Measurements from ENCODE around the gene CCDC88B. TPM values are rescaled to one million over a fixed set of nuclear protein-coding genes. Genes with fewer than 3 reads are reported as not detected.

CCDC88B gene
- total RNA-seq, 1 experiment from 2014 or later = 14.7 TPM

DNA sequence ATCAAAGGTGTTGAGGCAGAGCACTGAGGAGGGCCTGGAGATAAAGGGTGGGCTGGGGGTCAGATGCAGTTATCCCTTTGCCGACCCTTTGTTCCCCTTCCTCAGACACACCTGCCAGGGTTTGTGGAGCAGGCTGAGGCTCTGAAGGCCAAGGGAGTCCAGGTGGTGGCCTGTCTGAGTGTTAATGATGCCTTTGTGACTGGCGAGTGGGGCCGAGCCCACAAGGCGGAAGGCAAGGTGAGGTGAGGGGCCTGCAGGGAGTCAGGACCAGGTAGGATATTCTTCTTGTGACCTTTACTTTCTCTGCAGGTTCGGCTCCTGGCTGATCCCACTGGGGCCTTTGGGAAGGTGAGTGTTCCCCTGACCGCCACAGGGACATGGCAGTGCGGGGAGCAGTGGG is 19.4 kb upstream of the CCDC88B start:
- no peak overlapping the region for H3K27ac ChIP-seq (ENCODE audit: low read depth, low read length)
- H3K9ac ChIP-seq (ENCODE audit: low read length) = peak overlapping the region; percentile 26; the same call in 1 of the 2 replicates
- peaks cover 29% of the 10 kb centered on the region for H3K79me2 ChIP-seq (ENCODE audit: insufficient read depth, low read length)
- ChIA-PET POLR2A (interaction anchor here (1.1 kb wide), 1 partner anchor 36 kb away, joined by 3 read pairs; no protein-coding TSS in a partner anchor), RAD21 (ENCODE audit: low non-redundant PET in 1 of 2, low total read pairs in 2 of 2, uncharacterized antibody in 2 of 2, unreplicated experiment in 2 of 2) (no interaction called here), CTCF (no interaction called here)
- no TSS peak for BruUV-seq (replicated peaks)
- no peaks in the 10 kb centered on the region for H3K9me2 ChIP-seq (ENCODE audit: insufficient read depth)
- intact Hi-C loops (cut with micrococcal nuclease) = no loop called here
- no peak overlapping the region for H2AFZ ChIP-seq (ENCODE audit: low read depth, low read length, poor library complexity, severe bottlenecking)
- peaks cover 22 to 56% of the 10 kb centered on the region in 2 experiments for H3K4me1 ChIP-seq (ENCODE audit: control insufficient read depth in 1 of 2, insufficient read depth in 2 of 2, low read length in 2 of 2)
- H3K36me3 ChIP-seq (ENCODE audit: control insufficient read depth in 1 of 2, insufficient read depth in 2 of 2, low read length in 2 of 2) = peaks cover 7% of the 10 kb centered on the region in 2 experiments; a peak in 2 of 4 replicates
- H3K27me3 ChIP-seq (ENCODE audit: insufficient read depth, low read length) = no peaks in the 10 kb centered on the region
- TF ChIP-seq EZH2phosphoT487 (IDR thresholded peaks at IDR 0.05; ENCODE audit: borderline replicate concordance) = no peak
- TF ChIP-seq TCF7L2 (IDR thresholded peaks at IDR 0.05; ENCODE audit: borderline replicate concordance, extremely low read depth, insufficient read depth, insufficient read length) = no peak
- TF ChIP-seq SIN3A (IDR thresholded peaks at IDR 0.05; ENCODE audit: low read depth) = no peak
- no peak for TF ChIP-seq SRF (IDR thresholded peaks at IDR 0.05; ENCODE audit: low read depth)
- TF ChIP-seq, protein P1, sequence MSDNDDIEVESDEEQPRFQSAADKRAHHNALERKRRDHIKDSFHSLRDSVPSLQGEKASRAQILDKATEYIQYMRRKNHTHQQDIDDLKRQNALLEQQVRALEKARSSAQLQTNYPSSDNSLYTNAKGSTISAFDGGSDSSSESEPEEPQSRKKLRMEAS (IDR thresholded peaks at IDR 0.05) = no peak
- no peak for TF ChIP-seq EGR1 (IDR thresholded peaks at IDR 0.05; ENCODE audit: low read depth)
- no peak for TF ChIP-seq RAD21 (IDR thresholded peaks at IDR 0.05; ENCODE audit: low read depth)
- TF ChIP-seq, protein P2, sequence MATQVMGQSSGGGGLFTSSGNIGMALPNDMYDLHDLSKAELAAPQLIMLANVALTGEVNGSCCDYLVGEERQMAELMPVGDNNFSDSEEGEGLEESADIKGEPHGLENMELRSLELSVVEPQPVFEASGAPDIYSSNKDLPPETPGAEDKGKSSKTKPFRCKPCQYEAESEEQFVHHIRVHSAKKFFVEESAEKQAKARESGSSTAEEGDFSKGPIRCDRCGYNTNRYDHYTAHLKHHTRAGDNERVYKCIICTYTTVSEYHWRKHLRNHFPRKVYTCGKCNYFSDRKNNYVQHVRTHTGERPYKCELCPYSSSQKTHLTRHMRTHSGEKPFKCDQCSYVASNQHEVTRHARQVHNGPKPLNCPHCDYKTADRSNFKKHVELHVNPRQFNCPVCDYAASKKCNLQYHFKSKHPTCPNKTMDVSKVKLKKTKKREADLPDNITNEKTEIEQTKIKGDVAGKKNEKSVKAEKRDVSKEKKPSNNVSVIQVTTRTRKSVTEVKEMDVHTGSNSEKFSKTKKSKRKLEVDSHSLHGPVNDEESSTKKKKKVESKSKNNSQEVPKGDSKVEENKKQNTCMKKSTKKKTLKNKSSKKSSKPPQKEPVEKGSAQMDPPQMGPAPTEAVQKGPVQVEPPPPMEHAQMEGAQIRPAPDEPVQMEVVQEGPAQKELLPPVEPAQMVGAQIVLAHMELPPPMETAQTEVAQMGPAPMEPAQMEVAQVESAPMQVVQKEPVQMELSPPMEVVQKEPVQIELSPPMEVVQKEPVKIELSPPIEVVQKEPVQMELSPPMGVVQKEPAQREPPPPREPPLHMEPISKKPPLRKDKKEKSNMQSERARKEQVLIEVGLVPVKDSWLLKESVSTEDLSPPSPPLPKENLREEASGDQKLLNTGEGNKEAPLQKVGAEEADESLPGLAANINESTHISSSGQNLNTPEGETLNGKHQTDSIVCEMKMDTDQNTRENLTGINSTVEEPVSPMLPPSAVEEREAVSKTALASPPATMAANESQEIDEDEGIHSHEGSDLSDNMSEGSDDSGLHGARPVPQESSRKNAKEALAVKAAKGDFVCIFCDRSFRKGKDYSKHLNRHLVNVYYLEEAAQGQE (IDR thresholded peaks at IDR 0.05; ENCODE audit: low read depth) = no peak
- no peak for TF ChIP-seq ELF1 (IDR thresholded peaks at IDR 0.05; ENCODE audit: borderline replicate concordance, low read depth)
- no peak for TF ChIP-seq EZH2 (IDR thresholded peaks at IDR 0.05)
- no peak for TF ChIP-seq CEBPB (IDR thresholded peaks at IDR 0.05; ENCODE audit: low read depth)
- H3K9me3 ChIP-seq (ENCODE audit: control insufficient read depth in 1 of 2, insufficient read depth in 1 of 2, low read depth in 1 of 2, low read length in 2 of 2) = no peaks in the 10 kb centered on the region
- DNase-seq (ENCODE audit: low read depth, low spot score) = no peak
- no peak for ATAC-seq
- peak overlapping the region; percentile 22; the same call in 1 of the 2 replicates for H3K4me2 ChIP-seq (ENCODE audit: low read length)
- no peak overlapping the region for H3K4me3 ChIP-seq (replicated peaks in 1 of 2; ENCODE audit: low read depth in 1 of 2, low read length in 2 of 2)
- no peaks in the 10 kb centered on the region for H4K20me1 ChIP-seq (ENCODE audit: insufficient read depth)

Data from HCT116 (cell line).